Measurements from ENCODE around the gene RCOR1.

DNA sequence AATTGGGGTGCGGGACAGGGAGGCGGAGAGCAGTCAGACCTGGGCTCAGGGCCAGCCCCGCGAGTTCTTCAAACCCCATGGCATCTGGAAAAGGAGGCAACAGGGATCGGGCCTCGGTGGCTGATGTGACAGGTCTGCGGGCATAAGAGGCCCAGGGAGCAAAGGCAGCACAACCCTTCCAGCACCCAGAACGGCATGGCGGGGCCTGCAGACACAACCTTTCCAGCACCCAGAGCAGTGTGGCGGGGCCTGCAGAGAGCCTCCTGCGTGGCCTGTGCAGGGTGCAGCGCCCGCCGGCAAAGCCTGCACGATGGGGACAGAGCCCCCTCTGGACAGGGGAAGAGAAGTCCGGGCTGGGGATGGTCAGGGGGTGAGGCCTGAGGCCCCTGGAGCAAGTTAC lies 158.6 kb downstream of the RCOR1 start:
- TF ChIP-seq TAF1 (IDR thresholded peaks at IDR 0.05; ENCODE audit: low read depth, low read length) = no peak
- TF ChIP-seq BRCA1 (IDR thresholded peaks at IDR 0.05; ENCODE audit: low read depth, low read length) = no peak
- TF ChIP-seq EZH2 (IDR thresholded peaks at IDR 0.05; ENCODE audit: low read depth, low read length, severe bottlenecking) = no peak
- no peak for TF ChIP-seq FOSL1 (IDR thresholded peaks at IDR 0.05; ENCODE audit: insufficient read depth, low read depth, low read length)
- TF ChIP-seq CTCF (IDR thresholded peaks at IDR 0.05; ENCODE audit: control extremely low read depth in 1 of 3, insufficient read depth in 1 of 3, low read depth in 1 of 3, low read length in 3 of 3) = no peak
- no peak for TF ChIP-seq RAD21 (IDR thresholded peaks at IDR 0.05 in 1 of 2, conservative IDR thresholded peaks at IDR 0.05 in 1 of 2; ENCODE audit: low read depth in 2 of 2, low read length in 2 of 2)
- TF ChIP-seq POLR2AphosphoS5 (IDR thresholded peaks at IDR 0.05; ENCODE audit: low read depth, low read length) = no peak
- no peak for TF ChIP-seq CEBPB (IDR thresholded peaks at IDR 0.05; ENCODE audit: low read depth, low read length)
- no peak for TF ChIP-seq ZNF274 (IDR thresholded peaks at IDR 0.05; ENCODE audit: borderline replicate concordance, extremely low read depth, low read length)
- TF ChIP-seq POLR2A (IDR thresholded peaks at IDR 0.05; ENCODE audit: control extremely low read depth in 1 of 2, low read depth in 2 of 2, low read length in 2 of 2) = no peak
- TF ChIP-seq ASH2L (IDR thresholded peaks at IDR 0.05; ENCODE audit: low read length) = no peak
